Neutrophil (primary cell): ENCODE measurements around the gene DBNDD2.

Source experiments
- H3K27ac ChIP-seq: fragments of 200-600 bp; sonication (generic); 2 replicates; pipeline ENCODE4 v1.5.1; 2016; ENCODE audit warnings: mild to moderate bottlenecking, moderate library complexity
- H3K27me3 ChIP-seq: fragments of 200-600 bp; sonication (generic); 2 replicates; pipeline ENCODE4 v1.6.0; 2016; ENCODE audit warnings: mild to moderate bottlenecking
- H3K36me3 ChIP-seq: fragments of 200-600 bp; sonication (generic); 2 replicates; pipeline ENCODE4 v1.5.1; 2017
- H3K4me1 ChIP-seq, 2 experiments: fragments of 200-600 bp in 1 of 2; sonication (generic) in 1 of 2; 1 replicate in 1 of 2; 2 replicates in 1 of 2; pipeline versions ENCODE4 v1.5.1 to v1.6.1; 2013 to 2016; ENCODE audit warnings: low read depth in 1 of 2, low read length in 1 of 2, mild to moderate bottlenecking in 1 of 2, moderate library complexity in 1 of 2; ENCODE audit not compliant: control insufficient read depth in 1 of 2, insufficient read depth in 1 of 2
- H3K4me3 ChIP-seq, 2 experiments: fragments of 200-600 bp in 1 of 2; sonication (generic) in 1 of 2; 1 replicate in 1 of 2; 2 replicates in 1 of 2; pipeline ENCODE4 v1.5.1; 2013 to 2016; ENCODE audit warnings: low read depth in 1 of 2, low read length in 1 of 2, mild to moderate bottlenecking in 1 of 2, moderate library complexity in 1 of 2
- H3K9me3 ChIP-seq: fragments of 200-600 bp; sonication (generic); 2 replicates; pipeline ENCODE4 v1.5.1; 2016
- TF ChIP-seq, protein P1 (sequence below): fragments of 200-600 bp; sonication (generic); IDR thresholded peaks from 2 replicates; pipeline ENCODE4 v1.5.1; 2016; ENCODE audit warnings: antibody characterized with exemption

DBNDD2 gene

DNA sequence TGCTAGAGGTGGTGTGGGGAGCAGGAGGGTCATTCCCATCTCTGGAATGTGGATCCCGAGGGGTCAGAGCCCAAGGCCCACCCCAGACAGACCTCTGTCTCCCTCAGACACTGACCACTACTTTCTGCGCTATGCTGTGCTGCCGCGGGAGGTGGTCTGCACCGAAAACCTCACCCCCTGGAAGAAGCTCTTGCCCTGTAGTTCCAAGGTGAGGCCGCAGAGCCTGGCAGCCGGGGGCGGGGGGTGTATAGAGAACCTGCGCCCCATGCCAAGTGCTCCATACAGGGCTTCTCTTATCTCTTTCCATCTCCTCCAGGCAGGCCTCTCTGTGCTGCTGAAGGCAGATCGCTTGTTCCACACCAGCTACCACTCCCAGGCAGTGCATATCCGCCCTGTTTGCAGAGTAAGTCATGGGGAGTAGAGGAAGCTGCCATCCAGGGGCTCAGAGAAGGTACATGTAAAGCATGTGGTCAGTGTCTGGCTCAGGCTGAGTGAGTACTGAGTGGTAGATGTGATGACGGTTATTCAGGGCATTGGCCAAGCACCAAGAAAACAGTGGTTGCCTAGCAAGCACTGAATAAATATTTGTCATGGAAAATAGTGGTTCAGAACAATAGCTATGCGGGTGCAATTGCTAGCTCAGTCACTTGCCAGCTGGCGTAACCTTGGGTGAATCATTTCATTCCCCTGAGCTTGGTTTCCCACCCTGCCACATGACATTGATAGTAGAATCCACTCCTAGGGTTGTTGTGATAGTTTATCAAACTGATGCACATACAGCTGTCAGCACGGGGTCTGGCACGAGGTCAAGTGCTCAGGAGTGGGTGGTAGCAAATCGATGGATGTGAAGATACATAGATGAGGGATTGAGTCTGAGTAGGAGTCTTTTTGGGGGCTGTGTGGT lies 11.4 kb downstream of the DBNDD2 start:
- Histone ChIP-seq H3K36me3 (peaks cover 62% of the 10 kb centered on the region), H3K4me3 (no peak overlapping the region), H3K27me3 (peaks cover 5% of the 10 kb centered on the region), H3K27ac (no peak overlapping the region), H3K4me1 (peaks cover 14 to 16% of the 10 kb centered on the region in 2 experiments), H3K9me3 (no peaks in the 10 kb centered on the region)
- TF ChIP-seq, protein P1, sequence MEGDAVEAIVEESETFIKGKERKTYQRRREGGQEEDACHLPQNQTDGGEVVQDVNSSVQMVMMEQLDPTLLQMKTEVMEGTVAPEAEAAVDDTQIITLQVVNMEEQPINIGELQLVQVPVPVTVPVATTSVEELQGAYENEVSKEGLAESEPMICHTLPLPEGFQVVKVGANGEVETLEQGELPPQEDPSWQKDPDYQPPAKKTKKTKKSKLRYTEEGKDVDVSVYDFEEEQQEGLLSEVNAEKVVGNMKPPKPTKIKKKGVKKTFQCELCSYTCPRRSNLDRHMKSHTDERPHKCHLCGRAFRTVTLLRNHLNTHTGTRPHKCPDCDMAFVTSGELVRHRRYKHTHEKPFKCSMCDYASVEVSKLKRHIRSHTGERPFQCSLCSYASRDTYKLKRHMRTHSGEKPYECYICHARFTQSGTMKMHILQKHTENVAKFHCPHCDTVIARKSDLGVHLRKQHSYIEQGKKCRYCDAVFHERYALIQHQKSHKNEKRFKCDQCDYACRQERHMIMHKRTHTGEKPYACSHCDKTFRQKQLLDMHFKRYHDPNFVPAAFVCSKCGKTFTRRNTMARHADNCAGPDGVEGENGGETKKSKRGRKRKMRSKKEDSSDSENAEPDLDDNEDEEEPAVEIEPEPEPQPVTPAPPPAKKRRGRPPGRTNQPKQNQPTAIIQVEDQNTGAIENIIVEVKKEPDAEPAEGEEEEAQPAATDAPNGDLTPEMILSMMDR = no peak

DNA sequence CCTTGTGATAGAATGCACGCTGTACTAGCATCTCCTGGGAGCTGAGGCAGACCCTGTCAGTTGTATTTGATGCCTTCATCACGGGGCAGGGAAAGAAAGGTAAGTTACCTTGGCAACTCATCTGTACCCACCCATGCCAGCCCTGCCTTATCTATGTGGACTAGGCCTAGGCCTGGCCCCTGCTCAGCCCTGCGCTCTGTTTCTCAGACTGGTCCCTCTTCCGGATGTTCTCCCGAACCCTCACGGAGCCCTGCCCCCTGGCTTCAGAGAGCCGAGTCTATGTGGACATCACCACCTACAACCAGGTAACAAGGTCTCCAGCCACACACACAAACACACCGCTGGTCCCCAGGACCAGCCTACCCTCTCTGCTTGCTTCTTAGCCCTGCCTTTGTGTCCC lies 12.0 kb downstream of the DBNDD2 start:
- no peaks in the 10 kb centered on the region for H3K27me3 ChIP-seq
- H3K27ac ChIP-seq = no peak overlapping the region

DNA sequence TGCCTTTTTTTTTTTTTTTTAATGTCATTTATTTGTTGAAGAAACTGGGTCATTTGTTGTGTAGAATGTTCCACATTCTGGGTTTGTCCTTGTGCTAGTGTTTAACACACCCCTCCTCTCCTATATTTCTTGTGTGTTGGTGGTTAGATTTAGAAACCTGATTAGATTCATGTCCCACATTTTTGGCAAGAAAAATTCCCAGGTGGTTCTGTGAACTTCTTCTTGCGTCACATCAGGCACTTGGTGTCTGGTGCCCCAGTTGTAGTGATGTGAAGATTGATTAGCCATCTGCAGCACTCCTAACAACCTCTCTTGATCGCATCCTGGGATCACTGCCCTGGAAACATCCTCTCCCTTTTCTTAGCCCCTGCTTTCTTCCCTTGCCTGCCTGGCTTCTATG lies 15.6 kb downstream of the DBNDD2 start:
- Histone ChIP-seq H3K27me3 (no peaks in the 10 kb centered on the region), H3K36me3 (peaks cover 89% of the 10 kb centered on the region), H3K4me1 (no peaks in the 10 kb centered on the region), H3K9me3 (no peaks in the 10 kb centered on the region), H3K27ac (no peak overlapping the region), H3K4me3 (no peak overlapping the region)
- TF ChIP-seq, protein P1 = no peak

More for the DNA sequence above, 12.0 kb downstream of the DBNDD2 start:
- TF ChIP-seq, protein P1 = no peak
- H3K36me3 ChIP-seq = peaks cover 69% of the 10 kb centered on the region
- H3K9me3 ChIP-seq = no peaks in the 10 kb centered on the region
- peaks cover 14 to 16% of the 10 kb centered on the region in 2 experiments for H3K4me1 ChIP-seq
- no peak overlapping the region for H3K4me3 ChIP-seq

DNA sequence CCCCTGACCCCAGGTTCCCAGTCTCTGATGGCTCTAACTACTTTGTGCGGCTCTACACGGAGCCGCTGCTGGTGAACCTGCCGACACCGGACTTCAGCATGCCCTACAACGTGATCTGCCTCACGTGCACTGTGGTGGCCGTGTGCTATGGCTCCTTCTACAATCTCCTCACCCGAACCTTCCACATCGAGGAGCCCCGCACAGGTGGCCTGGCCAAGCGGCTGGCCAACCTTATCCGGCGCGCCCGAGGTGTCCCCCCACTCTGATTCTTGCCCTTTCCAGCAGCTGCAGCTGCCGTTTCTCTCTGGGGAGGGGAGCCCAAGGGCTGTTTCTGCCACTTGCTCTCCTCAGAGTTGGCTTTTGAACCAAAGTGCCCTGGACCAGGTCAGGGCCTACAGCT lies 17.5 kb downstream of the DBNDD2 start:
- Histone ChIP-seq H3K27me3 (no peaks in the 10 kb centered on the region), H3K4me3 (no peak overlapping the region), H3K4me1 (no peaks in the 10 kb centered on the region), H3K36me3 (peaks cover 79% of the 10 kb centered on the region), H3K27ac (no peak overlapping the region), H3K9me3 (no peaks in the 10 kb centered on the region)
- TF ChIP-seq, protein P1 = no peak

DNA sequence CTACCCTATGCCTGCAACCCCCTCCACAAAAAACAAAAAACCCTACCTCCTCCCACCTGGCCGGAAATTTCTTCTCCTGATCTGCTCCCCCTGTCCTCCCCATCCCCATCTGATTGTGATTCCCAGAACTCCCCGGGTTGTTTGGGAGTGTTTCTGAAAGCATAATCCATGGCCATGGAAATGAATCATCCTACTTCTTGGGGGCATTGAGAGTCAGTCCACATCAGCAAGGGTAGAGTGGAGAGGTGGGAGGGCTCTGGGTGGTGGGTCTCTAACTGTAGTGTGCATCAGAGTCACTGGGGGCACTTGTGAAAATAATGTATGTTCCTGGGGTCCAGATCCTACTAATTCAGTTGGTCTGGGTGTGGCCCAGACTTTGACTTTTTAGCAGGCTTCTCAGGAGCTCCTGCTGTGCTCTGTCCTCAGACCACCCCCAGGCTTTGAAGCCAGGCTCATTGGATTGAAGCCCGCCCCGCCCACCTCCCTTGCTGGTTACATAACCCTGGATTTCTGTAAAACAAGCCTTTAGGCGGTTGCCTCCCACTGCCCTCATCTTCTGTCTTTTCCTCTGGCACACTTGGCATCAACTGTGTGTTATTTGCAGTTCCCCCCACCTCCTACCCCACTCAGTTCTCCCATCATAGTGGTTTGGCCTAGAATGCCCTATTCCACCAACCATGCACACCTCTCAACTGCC lies 18.4 kb downstream of the DBNDD2 start:
- Histone ChIP-seq H3K36me3 (peaks cover 70% of the 10 kb centered on the region), H3K27ac (no peak overlapping the region), H3K4me1 (no peaks in the 10 kb centered on the region), H3K4me3 (no peak overlapping the region), H3K27me3 (no peaks in the 10 kb centered on the region), H3K9me3 (no peaks in the 10 kb centered on the region)
- TF ChIP-seq, protein P1 = no peak
